Sigmoid colon (tissue), 7 donors: ENCODE data around the gene GJC1. TPM values are rescaled to one million over a fixed set of nuclear protein-coding genes. Genes with fewer than 3 reads are reported as not detected.

ENCODE experiments used
- DNase-seq: peaks from one replicate; pipeline ENCODE4 v3.0.0-alpha.2; 2019
- H3K27ac ChIP-seq, 4 donors: fragments of 200-600 bp; sonication (generic); one replicate each; pipeline ENCODE4 v1.5.1; 2016 to 2019; ENCODE audit warnings: mild to moderate bottlenecking in 1 of 4
- H3K27me3 ChIP-seq, 3 donors: fragments of 200-600 bp; sonication (generic); one replicate each; pipeline ENCODE4 v1.5.1; 2019; ENCODE audit warnings: mild to moderate bottlenecking in 1 of 3
- H3K36me3 ChIP-seq, 4 donors: fragments of 200-600 bp; sonication (generic); one replicate each; pipeline ENCODE4 v1.5.1; 2016 to 2019
- H3K4me1 ChIP-seq, 4 donors: fragments of 200-600 bp; sonication (generic); one replicate each; pipeline ENCODE4 v1.5.1; 2017 to 2019
- H3K4me3 ChIP-seq, 4 donors: fragments of 200-600 bp; sonication (generic); one replicate each; pipeline ENCODE4 v1.5.1; 2017 to 2019; ENCODE audit warnings: mild to moderate bottlenecking in 2 of 4, moderate library complexity in 1 of 4
- H3K9me3 ChIP-seq, 4 donors: fragments of 200-600 bp in 3 of 4; sonication (generic) in 3 of 4; one replicate each; pipeline versions ENCODE4 v1.5.1 to v1.6.1; 2013 to 2019
- CTCF ChIP-seq, 4 experiments: fragments of 450-650 bp in 3 of 4; fragments of 200-600 bp in 1 of 4; IDR thresholded peaks; one replicate each; pipeline ENCODE4 v1.5.1; 2016 to 2019; ENCODE audit warnings: antibody characterized with exemption in 4 of 4, mild to moderate bottlenecking in 3 of 4, moderate library complexity in 2 of 4
- EP300 ChIP-seq, 4 donors: sonication (generic); formaldehyde crosslinking; IDR thresholded peaks; one replicate each; pipeline ENCODE4 v1.6.1; 2017; ENCODE audit warnings: antibody characterized with exemption in 4 of 4
- POLR2A ChIP-seq, 2 donors: fragments of 450-650 bp; IDR thresholded peaks; one replicate each; pipeline ENCODE4 v1.6.1; 2016; ENCODE audit warnings: antibody characterized with exemption in 2 of 2, mild to moderate bottlenecking in 2 of 2, moderate library complexity in 2 of 2
- POLR2AphosphoS5 ChIP-seq, 4 donors: sonication (generic); formaldehyde crosslinking; IDR thresholded peaks; one replicate each; pipeline ENCODE4 v1.6.1; 2017; ENCODE audit warnings: antibody characterized with exemption in 4 of 4
- WGBS, 2 donors: extraction: QIAGEN DNeasy Blood & Tissue Kit; methylation state at CpG; one replicate each; pipeline ENCODE4 v1.1.7; 2013; 5-methylcytosine and 5-hydroxymethylcytosine counted together
- intact Hi-C: fragments of 100-400 bp; cut with DNase I; formaldehyde crosslinking; loops from one replicate; pipeline ENCODE4 v1.15.1; 2023
- polyA plus RNA-seq, 3 donors: library from polyadenylated mRNA; stranded (reverse); fragments of 200-250 nt; gene quantifications; one replicate each; pipeline ENCODE4 v1.2.3, GENCODE V29; 2013
- total RNA-seq, 4 donors: library from RNA; depleted of rRNA; stranded (reverse); fragments of >200 nt; gene quantifications; one replicate each; pipeline ENCODE4 v1.1.0, GENCODE V29; 2016
- donor health status: healthy with polysubstance abuse.
- donor health status: Bipolar disorder and iron deficiency.
- donor health status: healthy.

GJC1 gene
- total and polyA plus RNA-seq, 7 donors: 0.23 to 134 (median 68.0) TPM

GRCh38 chr17:44777394-44778348 is 52.4 kb downstream of the GJC1 start:
- no peak for DNase-seq
- intact Hi-C loops: loop anchor here (2.0 to 5.0 kb wide), 2 partner anchors 27 to 50 kb away; no protein-coding TSS in a partner anchor
- TF ChIP-seq POLR2AphosphoS5 (IDR thresholded peaks at IDR 0.05) (no peak), CTCF (IDR thresholded peaks at IDR 0.05) (no peak), POLR2A (IDR thresholded peaks at IDR 0.05) (no peak), EP300 (IDR thresholded peaks at IDR 0.05) (no peak)
- no peak overlapping the region for H3K4me3 ChIP-seq
- no peaks in the 10 kb centered on the region for H3K9me3 ChIP-seq
- peaks cover 1 to 3% (median 3%) of the 10 kb centered on the region in 3 donors for H3K27me3 ChIP-seq
- H3K36me3 ChIP-seq: no peaks in the 10 kb centered on the region
- H3K4me1 ChIP-seq: peaks cover 0 to 77% (median 56%) of the 10 kb centered on the region in 4 donors
- H3K27ac ChIP-seq: peak overlapping the region in 3 of 4 donors; percentile 23 to 88 (median 84)
- 85 to 88% methylated on average over 20 of the region's 20 CpGs for WGBS, 2 donors

- Histone ChIP-seq H3K27ac (peak overlapping the region in 3 of 4 donors; percentile 83 to 90 (median 88)), H3K9me3 (no peaks in the 10 kb centered on the region), H3K4me1 (peaks cover 0 to 68% (median 47%) of the 10 kb centered on the region in 4 donors), H3K27me3 (peaks cover 5 to 10% (median 9%) of the 10 kb centered on the region in 3 donors), H3K4me3 (peak overlapping the region in 3 of 4 donors; percentile 54 to 70 (median 58)), H3K36me3 (no peaks in the 10 kb centered on the region)
- WGBS, 2 donors: 73 to 89% methylated on average over 19 of the region's 19 CpGs
- no peak for DNase-seq
- intact Hi-C loops: loop anchor here (5.0 kb wide), 1 partner anchor 50 kb away; no protein-coding TSS in a partner anchor
- TF ChIP-seq EP300 (IDR thresholded peaks at IDR 0.05) (no peak), POLR2AphosphoS5 (IDR thresholded peaks at IDR 0.05) (no peak), POLR2A (IDR thresholded peaks at IDR 0.05) (no peak), CTCF (IDR thresholded peaks at IDR 0.05) (no peak)
These were observed 53.3 kb downstream of the GJC1 start for GRCh38 chr17:44776628-44777393.

DNA sequence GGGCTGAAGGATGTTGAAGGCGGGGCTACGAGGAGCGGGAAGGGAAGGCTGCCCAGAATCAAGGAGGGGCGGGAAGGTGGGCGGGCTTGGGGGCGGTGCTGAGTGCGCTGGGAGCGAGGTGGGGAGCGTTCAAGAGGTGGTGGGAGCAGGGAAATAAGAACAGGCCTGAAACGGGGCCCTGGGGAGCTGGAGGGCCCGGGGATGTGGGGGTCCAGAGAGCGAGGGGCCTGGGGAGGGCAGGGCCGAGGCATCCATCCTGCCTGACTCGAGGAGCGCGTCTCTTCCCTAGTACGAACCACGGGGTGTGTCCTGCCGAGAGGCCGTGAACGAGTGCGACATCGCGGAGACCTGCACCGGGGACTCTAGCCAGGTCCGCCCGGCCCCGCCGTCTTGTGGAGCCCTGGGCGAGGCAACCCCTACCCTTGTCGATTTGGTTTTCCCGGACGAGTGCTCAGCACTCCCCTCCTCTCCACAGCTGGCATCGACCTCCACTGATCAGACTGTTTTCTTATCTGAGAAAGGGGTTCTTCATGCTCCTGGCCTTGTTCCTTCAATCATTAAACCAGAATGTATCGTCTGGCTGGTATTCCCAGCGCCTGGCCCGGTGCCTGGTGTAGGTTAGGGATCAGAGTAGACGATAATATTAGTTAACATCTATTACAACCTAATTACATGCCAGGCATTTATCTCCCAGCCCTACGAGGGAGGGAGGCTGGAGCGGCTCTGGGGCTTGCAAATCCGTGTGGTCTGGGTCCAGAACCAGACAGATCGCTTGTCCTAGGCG is 54.1 kb downstream of the GJC1 start:
- WGBS, 2 donors: 4 to 11% methylated on average over 43 of the region's 43 CpGs
- Histone ChIP-seq H3K27ac (peak overlapping the region; percentile 59 to 90 (median 86)), H3K4me1 (peaks cover 0 to 61% (median 40%) of the 10 kb centered on the region in 4 donors), H3K36me3 (no peaks in the 10 kb centered on the region), H3K27me3 (peaks cover 5 to 10% (median 9%) of the 10 kb centered on the region in 3 donors), H3K4me3 (peak overlapping the region; percentile 37 to 70 (median 56)), H3K9me3 (no peaks in the 10 kb centered on the region)
- TF ChIP-seq POLR2AphosphoS5 (IDR thresholded peaks at IDR 0.05) (peak; percentile 36 to 69 (median 62)), CTCF (IDR thresholded peaks at IDR 0.05) (no peak), POLR2A (IDR thresholded peaks at IDR 0.05) (peak; percentile 9 to 56), EP300 (IDR thresholded peaks at IDR 0.05) (no peak)
- intact Hi-C loops: loop anchor here (1.0 to 5.0 kb wide), 2 partner anchors 51 to 244 kb away; no protein-coding TSS in a partner anchor
- no peak for DNase-seq
